Smooth muscle cell of the brain vasculature (primary cell): ENCODE measurements around the gene DLGAP1.
"Not testable (repeated sequence)": the region's sequence is repeated elsewhere in the genome, so short reads cannot be mapped to it uniquely, and the experiment has no call there.

Experiments
- DNase-seq: peaks from one replicate; pipeline ENCODE4 v3.0.0-alpha.2; 2012; ENCODE audit warnings: low read depth, low spot score

Gene DLGAP1

GRCh38 chr18:3604498-3605408 lies 850.4 kb downstream of the DLGAP1 start:
- no peak for DNase-seq

GRCh38 chr18:3604235-3604497 lies 850.9 kb downstream of the DLGAP1 start:
- no peak for DNase-seq

DNA sequence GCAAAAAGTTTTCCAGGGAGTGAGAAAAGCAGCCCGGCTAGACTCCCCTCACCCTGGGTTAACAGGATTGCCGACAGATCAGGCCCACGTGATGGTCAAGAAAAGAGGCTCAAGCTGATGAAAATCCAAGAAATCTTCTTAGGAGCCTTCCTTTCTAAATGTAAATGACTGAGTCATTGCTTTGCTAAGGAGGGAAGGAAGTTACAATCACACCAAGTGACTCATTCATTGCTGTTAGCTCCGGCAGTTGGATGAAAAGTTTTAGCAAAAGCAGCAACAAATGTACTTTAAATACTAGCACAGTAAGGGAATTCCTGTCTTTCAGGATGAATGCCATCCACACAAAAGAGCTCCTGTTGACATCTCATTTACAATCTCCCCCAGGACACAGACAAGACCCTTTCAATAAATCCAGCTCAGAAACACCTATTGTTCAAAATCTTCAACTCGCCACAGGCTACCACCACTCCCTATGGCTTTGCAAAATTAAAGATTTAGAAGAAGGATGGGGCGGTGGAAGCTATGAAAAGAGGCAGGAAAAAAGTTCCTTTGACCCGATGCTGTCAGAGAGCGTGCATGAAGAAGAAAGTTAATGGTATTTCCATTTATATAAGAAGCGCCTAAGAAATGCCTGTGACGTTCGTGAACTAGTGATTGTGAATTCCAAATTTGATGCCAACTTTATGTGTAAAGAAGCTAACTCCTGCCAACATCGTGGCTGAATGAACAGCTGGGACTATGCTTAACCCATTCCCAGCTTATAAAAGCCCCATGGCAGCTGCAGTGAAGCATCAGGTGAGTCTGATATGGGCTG lies 851.5 kb downstream of the DLGAP1 start:
- peak; percentile 77 for DNase-seq

GRCh38 chr18:3601106-3601755 lies 853.9 kb downstream of the DLGAP1 start:
- DNase-seq, result not testable (repeated sequence)

DNA sequence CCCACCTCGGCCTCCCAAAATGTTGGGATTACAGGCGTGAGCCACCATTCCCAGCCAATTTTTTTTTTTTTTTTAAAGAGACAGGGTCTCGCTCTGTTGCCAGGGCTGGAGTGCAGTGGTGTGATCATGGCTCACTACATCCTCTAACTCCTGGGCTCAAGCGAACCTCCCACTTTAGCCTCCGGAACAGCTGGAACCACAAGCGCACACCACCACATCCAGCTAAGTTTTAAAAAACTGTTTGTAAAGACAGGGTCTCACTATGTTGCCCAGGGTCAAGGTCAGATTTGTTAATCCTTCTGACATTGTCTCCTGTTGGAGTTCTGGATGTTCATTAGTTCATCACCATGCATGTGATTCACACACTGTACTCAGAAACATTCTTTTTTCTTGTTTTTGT lies 855.2 kb downstream of the DLGAP1 start:
- DNase-seq, result no peak

DNA sequence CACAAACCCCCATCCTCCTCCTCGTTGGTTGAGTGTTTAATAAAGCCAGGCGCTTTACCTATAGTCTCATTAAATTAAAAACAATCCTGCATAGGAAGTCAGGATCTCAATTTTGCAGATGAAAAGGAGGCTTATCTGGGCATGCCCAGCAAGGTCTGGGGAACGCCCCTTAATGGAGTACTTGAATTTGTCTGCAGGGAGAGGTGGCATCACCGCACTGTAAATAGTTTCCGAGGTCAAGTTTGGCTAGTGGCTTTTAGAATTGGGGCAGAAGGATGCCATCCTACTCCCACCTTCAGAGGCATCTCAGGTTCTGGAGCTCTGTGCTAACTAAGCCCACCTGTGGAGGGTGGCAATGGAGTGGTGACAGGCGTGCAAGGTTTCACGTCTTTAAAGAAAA lies 855.9 kb downstream of the DLGAP1 start:
- no peak for DNase-seq

DNA sequence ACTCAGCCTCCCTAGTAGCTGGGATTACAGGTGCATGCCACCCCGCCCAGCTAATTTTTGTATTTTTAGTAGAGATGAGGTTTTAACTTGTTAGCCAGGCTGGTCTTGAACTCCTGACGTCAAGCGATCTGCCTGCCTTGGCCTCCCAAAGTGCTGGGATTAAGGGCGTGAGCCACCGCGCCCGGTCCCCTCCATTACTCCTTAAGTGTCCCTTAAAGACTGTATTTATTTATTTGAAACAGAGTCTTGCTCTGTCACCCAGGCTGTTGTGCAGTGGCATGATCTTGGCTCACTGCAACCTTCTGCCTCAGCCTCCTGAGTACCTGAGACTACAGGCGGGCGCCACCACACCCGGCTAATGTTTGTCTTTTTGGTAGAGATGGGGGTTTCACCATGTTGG lies 856.5 kb downstream of the DLGAP1 start:
- DNase-seq, result no peak

DNA sequence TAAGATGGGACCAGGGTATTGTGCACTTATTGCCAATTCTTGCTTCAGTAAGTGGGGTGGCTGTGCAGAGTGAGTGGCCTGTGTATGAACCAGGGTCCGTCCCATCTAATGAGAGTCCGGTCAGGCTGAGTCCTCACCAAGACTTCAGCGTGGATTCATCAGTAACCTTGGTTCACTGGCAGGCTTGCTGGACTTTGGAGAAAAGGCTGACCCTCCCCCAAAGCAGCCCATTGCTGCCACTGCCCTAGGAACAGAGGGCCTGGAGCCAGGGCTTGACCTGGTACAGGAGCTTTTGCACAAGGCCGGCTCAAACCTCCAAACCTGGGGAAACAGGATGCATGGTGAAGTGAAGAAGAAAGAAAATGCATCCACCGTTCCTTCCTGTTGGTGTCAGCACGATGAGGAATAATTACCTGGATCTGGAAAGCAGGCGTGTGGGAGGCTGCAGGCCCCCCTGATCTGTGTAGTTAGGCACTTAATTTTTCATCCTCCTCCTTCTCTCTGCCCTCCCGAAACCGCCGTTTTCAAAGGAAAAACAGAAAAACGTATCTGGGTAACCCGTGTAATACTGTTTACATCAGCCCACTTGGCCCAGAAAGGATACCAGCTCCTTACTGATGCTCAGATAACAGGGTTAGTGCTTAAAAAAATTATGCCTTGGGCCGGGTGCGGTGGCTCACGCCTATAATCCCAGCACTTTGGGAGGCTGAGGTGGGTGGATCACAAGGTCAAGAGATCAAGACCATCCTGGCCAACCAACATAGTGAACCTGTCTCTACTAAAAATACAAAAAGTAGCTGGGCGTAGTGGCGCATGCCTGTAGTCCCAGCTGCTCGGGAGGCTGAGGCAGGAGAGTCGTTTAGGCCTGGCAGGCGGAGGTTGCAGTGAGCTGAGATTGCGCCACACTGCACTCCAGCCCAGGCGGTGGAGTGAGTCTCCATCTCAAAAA lies 857.4 kb downstream of the DLGAP1 start:
- DNase-seq, result no peak

DNA sequence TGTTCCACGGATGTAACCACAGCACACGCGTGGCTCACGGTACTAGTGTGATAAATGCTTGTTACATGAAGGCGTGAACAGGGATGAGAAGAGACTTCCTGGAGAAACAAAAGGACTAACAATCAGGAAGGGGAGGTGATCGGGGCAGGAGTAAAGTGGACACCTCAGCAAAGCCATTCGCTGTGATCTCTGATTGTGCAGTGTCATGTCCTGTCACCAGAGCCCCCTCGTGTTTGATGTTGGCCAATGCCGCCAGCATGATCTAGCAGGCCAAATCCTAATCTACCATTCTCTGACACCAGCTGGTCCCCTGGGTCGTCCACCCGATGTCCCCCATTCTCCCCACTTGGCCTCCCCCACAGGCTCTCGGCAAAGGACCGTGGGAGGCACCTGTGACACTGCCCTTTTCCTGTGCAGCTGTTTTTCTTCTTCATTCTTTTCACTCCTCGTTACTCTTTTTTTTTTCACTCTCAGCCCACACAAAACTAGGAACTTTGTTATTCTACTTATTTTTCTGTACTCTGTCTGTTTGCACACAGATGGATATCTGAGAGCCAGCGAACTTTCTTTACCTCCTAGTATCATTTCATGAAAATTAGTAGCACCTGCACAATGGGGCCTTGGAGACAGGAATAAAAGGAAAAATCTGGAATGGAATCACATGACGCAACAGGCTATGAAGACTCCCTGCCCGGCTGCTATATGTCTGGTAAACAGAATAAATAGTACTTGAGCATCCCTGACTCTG lies 858.3 kb downstream of the DLGAP1 start:
- no peak for DNase-seq

DNA sequence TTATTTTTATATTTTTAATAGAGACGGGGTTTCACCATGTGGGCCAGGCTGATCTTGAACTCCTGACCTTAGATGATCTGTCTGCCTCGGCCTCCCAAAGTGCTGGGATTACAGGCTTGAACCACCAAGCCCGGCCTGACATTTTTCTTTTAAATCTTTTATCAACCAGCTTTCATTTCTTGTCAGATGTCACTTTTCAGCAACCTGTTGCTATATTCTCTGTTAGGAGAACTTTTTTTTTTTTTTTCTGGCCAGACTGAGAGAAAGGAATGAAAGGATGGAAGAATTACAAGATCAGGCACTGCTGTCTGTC lies 858.8 kb downstream of the DLGAP1 start:
- DNase-seq, result no peak

- no peak for DNase-seq
Observed at GRCh38 chr18:3595369-3596273, 859.5 kb downstream of the DLGAP1 start.

- DNase-seq, result no peak
Observed at GRCh38 chr18:3594760-3595368, 860.2 kb downstream of the DLGAP1 start.

GRCh38 chr18:3593904-3594759 lies 861.0 kb downstream of the DLGAP1 start:
- DNase-seq, result peak; percentile 91

DNA sequence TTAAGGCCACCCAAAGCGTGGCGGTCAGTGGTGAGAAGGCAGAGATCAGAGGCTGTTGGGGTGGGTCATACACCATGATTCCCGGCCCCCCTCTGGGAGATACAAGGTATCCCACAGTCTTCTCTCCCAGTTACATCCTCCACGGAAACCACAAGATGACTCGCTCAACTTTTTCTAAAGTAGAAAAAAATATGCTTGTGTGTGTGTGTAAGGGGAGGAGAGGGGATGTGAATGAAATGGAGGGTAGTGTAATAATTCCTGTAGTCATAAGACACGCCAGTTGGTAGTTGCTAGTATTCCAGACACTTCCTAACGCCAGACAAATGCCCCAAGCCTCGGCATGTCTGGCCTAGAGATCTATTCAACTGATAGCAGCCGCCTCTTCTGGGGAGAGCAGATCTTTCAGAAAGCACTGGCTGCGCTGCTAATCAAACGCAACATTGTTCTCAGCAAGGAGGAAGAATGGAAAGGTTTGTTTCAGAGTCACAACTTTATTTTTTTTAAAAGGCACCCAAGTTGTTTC lies 861.7 kb downstream of the DLGAP1 start:
- no peak for DNase-seq

GRCh38 chr18:3592864-3593263 lies 862.2 kb downstream of the DLGAP1 start:
- DNase-seq, result no peak

GRCh38 chr18:3590096-3590630 lies 864.9 kb downstream of the DLGAP1 start:
- no peak for DNase-seq

GRCh38 chr18:3585656-3586509 lies 869.2 kb downstream of the DLGAP1 start:
- DNase-seq, result no peak
